Measurements from ENCODE around the gene FAM131C. TPM values are rescaled to one million over a fixed set of nuclear protein-coding genes. Genes with fewer than 3 reads are reported as not detected.

FAM131C gene
- total RNA-seq, 1 experiment from 2014 or later: 7.4 TPM

GRCh38 chr1:16068356-16069270, 4.8 kb downstream of the FAM131C start:
- no peaks in the 10 kb centered on the region for H4K20me1 ChIP-seq (ENCODE audit: insufficient read depth)
- peaks cover 5% of the 10 kb centered on the region; the same call in 1 of the 2 replicates for H3K4me1 ChIP-seq (replicated peaks; ENCODE audit: insufficient read depth)
- no peaks in the 10 kb centered on the region for H3K9me2 ChIP-seq (ENCODE audit: insufficient read depth)
- intact Hi-C loops (cut with micrococcal nuclease; ENCODE audit: unreplicated experiment): no loop called here
- H3K79me2 ChIP-seq (ENCODE audit: low read depth): no peaks in the 10 kb centered on the region
- TF ChIP-seq CTCF (conservative IDR thresholded peaks at IDR 0.05): no peak
- no peak for TF ChIP-seq EZH2 (IDR thresholded peaks at IDR 0.05; ENCODE audit: low read depth)
- ChIA-PET POLR2A (ENCODE audit: unreplicated experiment) (interaction anchor here (0.5 kb wide), 1 partner anchor 144 kb away, joined by 4 read pairs; no protein-coding TSS in a partner anchor), CTCF (interaction anchor here (0.6 kb wide), 1 partner anchor 300 kb away, joined by 3 read pairs; no protein-coding TSS in a partner anchor)
- no peaks in the 10 kb centered on the region for H3K36me3 ChIP-seq (ENCODE audit: low read depth)
- H3K27ac ChIP-seq: no peak overlapping the region
- H3K27me3 ChIP-seq (ENCODE audit: insufficient read depth, low read depth): no peaks in the 10 kb centered on the region
- peak in 1 of 2 experiments; percentile 39 for DNase-seq
- H3K9me3 ChIP-seq (ENCODE audit: insufficient read depth, low read depth): no peaks in the 10 kb centered on the region
- H3K4me2 ChIP-seq: no peak overlapping the region
- H3F3A ChIP-seq (ENCODE audit: insufficient read depth, low read depth): peaks cover 16% of the 10 kb centered on the region; the same call in 1 of the 2 replicates
- H2AFZ ChIP-seq: no peak overlapping the region
- BruUV-seq (replicated peaks): no TSS peak
- H3K4me3 ChIP-seq: no peak overlapping the region

GRCh38 chr1:16067933-16068332, 5.5 kb downstream of the FAM131C start:
- H3K27me3 ChIP-seq (ENCODE audit: insufficient read depth, low read depth): no peaks in the 10 kb centered on the region
- DNase-seq: no peak
- intact Hi-C loops (cut with micrococcal nuclease; ENCODE audit: unreplicated experiment): no loop called here
- no TSS peak for BruUV-seq (replicated peaks)
- H3K4me3 ChIP-seq: no peak overlapping the region
- H3K9me3 ChIP-seq (ENCODE audit: insufficient read depth, low read depth): no peaks in the 10 kb centered on the region
- TF ChIP-seq CTCF (conservative IDR thresholded peaks at IDR 0.05) (no peak), EZH2 (IDR thresholded peaks at IDR 0.05; ENCODE audit: low read depth) (no peak)
- no peak overlapping the region for H2AFZ ChIP-seq
- CTCF ChIA-PET: no interaction called here
- H3F3A ChIP-seq (ENCODE audit: insufficient read depth, low read depth): peaks cover 16% of the 10 kb centered on the region; the same call in 1 of the 2 replicates
- no peak overlapping the region for H3K4me2 ChIP-seq
- no peaks in the 10 kb centered on the region for H4K20me1 ChIP-seq (ENCODE audit: insufficient read depth)
- POLR2A ChIA-PET (ENCODE audit: unreplicated experiment): interaction anchor here (0.5 kb wide), 1 partner anchor 143 kb away, joined by 4 read pairs; no protein-coding TSS in a partner anchor
- H3K79me2 ChIP-seq (ENCODE audit: low read depth): no peaks in the 10 kb centered on the region
- no peak overlapping the region for H3K27ac ChIP-seq
- H3K9me2 ChIP-seq (ENCODE audit: insufficient read depth): no peaks in the 10 kb centered on the region
- H3K4me1 ChIP-seq (replicated peaks; ENCODE audit: insufficient read depth): peaks cover 4% of the 10 kb centered on the region; the same call in 1 of the 2 replicates
- no peaks in the 10 kb centered on the region for H3K36me3 ChIP-seq (ENCODE audit: low read depth)

- no peaks in the 10 kb centered on the region for H3K9me3 ChIP-seq (ENCODE audit: insufficient read depth, low read depth)
- H3K27ac ChIP-seq: no peak overlapping the region
- H2AFZ ChIP-seq: no peak overlapping the region
- H3K4me3 ChIP-seq: no peak overlapping the region
- no peak overlapping the region for H3K4me2 ChIP-seq
- no peaks in the 10 kb centered on the region for H3K9me2 ChIP-seq (ENCODE audit: insufficient read depth)
- no peaks in the 10 kb centered on the region for H3K36me3 ChIP-seq (ENCODE audit: low read depth)
- H3F3A ChIP-seq (ENCODE audit: insufficient read depth, low read depth): peaks cover 16% of the 10 kb centered on the region; the same call in 1 of the 2 replicates
- intact Hi-C loops (cut with micrococcal nuclease; ENCODE audit: unreplicated experiment): no loop called here
- ChIA-PET CTCF (no interaction called here), POLR2A (ENCODE audit: unreplicated experiment) (no interaction called here)
- H3K79me2 ChIP-seq (ENCODE audit: low read depth): no peaks in the 10 kb centered on the region
- no peak for DNase-seq
- no peak for TF ChIP-seq EZH2 (IDR thresholded peaks at IDR 0.05; ENCODE audit: low read depth)
- TF ChIP-seq CTCF (conservative IDR thresholded peaks at IDR 0.05): no peak
- H4K20me1 ChIP-seq (ENCODE audit: insufficient read depth): no peaks in the 10 kb centered on the region
- H3K4me1 ChIP-seq (replicated peaks; ENCODE audit: insufficient read depth): no peaks in the 10 kb centered on the region
- no TSS peak for BruUV-seq (replicated peaks)
- H3K27me3 ChIP-seq (ENCODE audit: insufficient read depth, low read depth): no peaks in the 10 kb centered on the region
Measured at GRCh38 chr1:16067127-16067768, 6.2 kb downstream of the FAM131C start.
